ENCODE data around the gene C1QTNF2.

DNA sequence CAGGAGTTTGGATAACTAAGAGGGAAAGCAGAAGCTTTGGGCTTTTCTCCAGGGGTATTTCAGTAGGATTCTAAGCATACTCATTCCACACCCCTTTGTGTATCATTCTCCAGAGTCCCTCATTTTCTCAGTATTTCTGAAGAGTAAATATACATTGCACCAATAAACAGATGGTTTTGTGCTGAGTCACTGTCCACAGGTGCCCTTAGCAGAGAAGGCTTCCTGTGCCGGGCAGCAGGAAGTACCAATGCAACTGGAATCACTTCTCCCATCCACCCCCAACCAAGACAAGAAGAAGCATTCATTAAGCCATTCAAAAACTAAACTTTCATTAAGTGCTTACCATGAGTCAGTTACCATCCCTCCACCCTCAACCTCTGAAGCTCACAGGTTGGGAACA, 54.5 kb downstream of the C1QTNF2 start:
- no peak for TF ChIP-seq EZH2 (IDR thresholded peaks at IDR 0.05; ENCODE audit: borderline replicate concordance, insufficient read depth, low read depth, low read length, poor library complexity, severe bottlenecking)
- TF ChIP-seq, protein P1, sequence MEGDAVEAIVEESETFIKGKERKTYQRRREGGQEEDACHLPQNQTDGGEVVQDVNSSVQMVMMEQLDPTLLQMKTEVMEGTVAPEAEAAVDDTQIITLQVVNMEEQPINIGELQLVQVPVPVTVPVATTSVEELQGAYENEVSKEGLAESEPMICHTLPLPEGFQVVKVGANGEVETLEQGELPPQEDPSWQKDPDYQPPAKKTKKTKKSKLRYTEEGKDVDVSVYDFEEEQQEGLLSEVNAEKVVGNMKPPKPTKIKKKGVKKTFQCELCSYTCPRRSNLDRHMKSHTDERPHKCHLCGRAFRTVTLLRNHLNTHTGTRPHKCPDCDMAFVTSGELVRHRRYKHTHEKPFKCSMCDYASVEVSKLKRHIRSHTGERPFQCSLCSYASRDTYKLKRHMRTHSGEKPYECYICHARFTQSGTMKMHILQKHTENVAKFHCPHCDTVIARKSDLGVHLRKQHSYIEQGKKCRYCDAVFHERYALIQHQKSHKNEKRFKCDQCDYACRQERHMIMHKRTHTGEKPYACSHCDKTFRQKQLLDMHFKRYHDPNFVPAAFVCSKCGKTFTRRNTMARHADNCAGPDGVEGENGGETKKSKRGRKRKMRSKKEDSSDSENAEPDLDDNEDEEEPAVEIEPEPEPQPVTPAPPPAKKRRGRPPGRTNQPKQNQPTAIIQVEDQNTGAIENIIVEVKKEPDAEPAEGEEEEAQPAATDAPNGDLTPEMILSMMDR (IDR thresholded peaks at IDR 0.05): no peak

All from B cell (primary cell).